Endometrium (tissue), 2 donors: Measurements from ENCODE around the gene SLC6A7.
A peak's percentile ranks its signal among the peaks of the same experiment; 100 is the strongest.

Source experiments
- FAIRE-seq: peaks from 2 replicates; lab custom pipeline; 2012; peaks lifted over from hg19 to GRCh38; lab: Jason Lieb, UNC
- donor health status: control.
- donor health status: control.

SLC6A7 gene

GRCh38 chr5:150189728-150190502 is at the start of gene SLC6A7:
Gene SLC6A7, plus strand, starts transcription at chr5:150190062. Its CDS starts 266 bp downstream, at chr5:150190328.
- no peak for FAIRE-seq

DNA sequence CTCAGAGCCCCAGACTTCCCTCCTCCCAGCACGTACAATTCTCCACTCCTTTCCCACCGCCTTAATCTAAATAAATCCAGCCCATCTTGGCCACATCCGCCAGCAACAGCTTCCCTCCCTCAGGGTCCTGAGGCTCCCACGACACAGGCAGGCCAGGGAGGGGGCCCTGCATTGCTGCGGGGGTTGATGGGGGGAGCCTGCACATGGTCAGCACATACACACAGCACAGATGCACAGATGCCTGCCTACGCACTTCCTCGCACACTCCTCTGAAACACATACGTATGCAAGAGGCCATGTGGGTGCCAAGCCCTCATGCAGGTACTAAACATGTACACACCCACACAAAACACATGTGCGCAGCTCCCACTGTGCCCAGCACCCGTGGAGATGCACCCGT is 49.0 kb upstream of the SLC6A7 start:
- no peak for FAIRE-seq

DNA sequence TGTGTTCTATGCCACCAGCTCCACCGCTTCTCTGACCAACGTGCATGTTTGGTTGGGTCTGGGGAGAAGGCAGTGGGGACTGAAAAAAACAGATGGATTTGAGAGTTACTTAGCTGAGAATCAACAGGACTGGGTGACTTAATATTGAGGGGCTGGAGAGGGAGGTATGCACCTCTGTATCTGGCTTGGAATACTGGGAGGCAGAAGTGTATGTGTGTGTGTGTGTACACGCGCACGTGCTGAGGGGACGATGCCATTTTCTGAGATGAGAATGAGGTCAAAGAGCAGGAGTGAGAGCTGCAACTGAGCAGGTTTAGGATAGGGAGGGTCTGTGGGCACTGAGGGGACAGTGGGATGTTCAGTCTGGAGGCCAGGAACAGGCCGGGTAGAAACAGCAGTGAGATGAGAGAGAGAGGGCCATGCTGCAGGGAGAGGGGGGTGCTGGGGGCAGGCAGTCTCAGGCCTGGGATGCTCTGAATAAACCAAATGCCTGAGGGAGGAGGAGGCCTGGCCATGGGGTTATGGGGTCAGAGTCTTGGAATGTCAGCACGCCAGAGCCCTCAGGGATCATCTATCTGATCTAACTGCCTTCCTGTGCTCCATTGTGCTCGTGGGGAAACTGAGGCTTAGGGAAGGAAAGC is 48.2 kb upstream of the SLC6A7 start:
- no peak for FAIRE-seq

DNA sequence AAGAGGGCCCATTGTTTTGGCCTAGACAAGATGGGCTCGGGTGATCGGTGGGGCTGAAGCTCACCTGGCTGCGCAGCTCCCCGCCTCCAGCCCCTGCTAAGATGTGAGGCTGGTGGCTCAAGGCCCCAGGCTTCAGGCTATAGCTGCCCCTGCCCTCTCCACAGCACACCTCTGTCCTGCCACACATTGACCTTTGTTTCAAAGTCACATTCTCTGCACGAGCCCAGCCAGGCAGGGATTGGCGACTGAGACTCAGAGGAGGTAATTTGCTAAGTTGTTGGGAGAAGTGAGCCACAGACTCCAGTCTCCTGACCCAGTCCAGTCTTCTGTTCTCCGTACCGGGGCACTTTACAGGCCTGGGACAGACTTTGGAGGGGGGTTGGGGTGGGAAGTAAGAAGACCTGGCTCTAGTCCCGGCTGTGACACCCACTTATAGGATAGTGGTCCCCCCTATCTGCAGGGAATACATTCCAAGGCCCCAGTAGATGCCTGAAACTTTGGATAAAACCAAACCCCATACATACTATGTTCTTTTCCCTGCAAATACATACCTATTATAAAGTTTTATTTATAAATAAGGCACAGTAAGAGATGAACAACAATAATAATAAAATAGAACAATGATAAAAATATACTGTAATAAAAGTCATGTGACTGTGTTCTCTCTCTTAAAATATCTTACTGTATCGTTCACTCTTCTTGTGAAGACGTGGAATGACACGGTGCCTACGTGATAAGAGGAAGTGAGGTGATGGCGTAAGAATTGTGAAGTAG is 47.5 kb upstream of the SLC6A7 start:
- FAIRE-seq = peak; percentile 15

GRCh38 chr5:150142959-150143349 is 46.9 kb upstream of the SLC6A7 start:
- FAIRE-seq = no peak

DNA sequence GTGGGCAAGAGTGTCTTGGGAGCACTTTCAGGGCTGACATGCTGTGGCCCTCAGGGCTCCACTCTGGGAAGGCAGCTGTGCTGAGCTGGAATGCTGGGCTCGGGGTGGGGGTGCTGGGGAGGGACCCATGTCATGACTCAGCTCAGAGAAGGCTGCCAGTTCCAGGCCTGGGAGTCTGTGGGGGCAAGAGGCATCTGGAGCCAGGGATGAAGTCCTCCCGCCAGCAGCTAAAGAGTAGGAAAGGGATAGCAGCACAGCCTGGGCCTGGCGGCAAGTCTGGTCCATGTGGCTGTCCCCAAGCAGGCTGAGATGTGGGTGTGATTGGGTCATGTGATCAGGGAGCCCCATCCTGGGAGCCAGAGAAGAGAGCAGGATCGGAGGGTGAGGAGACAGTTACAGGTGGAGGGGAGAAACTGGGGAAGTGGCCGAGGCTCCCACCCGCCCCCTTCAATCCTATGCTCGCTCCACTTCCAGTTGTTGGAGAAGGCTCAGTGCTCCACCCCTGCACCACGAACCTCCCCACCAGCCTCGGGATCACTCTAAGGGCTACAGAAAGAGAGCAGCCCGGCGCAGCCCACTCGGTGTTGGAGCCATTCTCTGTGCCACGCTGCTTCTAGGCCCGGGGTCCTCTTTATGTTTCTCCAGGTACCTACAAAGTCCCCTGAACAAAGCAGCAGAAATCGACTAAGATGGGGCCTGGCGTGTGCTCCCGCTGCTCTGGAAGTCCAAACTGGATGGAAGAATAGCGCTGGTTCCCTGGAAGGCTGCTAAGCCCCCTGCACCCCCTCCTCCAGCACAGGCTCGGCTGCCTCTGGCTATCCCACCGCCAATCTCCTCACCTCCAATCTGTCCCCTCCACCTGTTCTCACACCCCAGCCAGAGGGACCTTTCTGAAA is 46.3 kb upstream of the SLC6A7 start:
- FAIRE-seq = no peak

DNA sequence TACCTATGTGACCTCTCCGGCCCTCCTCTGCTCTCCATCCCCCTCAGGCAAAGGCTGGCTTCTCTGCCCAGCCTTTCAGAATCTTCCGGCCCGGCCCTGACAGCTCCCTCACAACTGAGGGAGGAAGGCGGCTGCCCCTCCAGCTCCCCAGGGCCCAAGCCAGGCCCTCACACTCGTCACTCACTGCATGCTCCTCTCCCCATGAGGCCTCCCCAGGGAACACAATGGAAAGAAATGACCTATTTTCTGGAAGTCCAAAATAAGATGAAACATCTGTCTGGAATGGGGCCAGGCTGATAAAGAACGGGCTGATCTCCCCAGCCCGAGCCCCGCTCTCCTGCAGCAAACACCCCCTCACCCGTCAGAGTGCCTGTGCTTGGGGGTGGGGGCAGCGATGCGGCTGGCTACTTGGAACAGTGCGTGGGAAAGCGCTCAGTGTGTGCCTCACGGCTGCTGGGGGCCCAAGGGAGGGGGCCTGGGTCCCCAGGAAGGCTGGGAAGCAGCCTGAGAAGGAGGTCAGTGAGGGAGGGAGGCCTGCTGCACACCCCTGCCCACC is 45.5 kb upstream of the SLC6A7 start:
- FAIRE-seq = no peak

GRCh38 chr5:150144879-150145278 is 45.0 kb upstream of the SLC6A7 start:
- FAIRE-seq = no peak

DNA sequence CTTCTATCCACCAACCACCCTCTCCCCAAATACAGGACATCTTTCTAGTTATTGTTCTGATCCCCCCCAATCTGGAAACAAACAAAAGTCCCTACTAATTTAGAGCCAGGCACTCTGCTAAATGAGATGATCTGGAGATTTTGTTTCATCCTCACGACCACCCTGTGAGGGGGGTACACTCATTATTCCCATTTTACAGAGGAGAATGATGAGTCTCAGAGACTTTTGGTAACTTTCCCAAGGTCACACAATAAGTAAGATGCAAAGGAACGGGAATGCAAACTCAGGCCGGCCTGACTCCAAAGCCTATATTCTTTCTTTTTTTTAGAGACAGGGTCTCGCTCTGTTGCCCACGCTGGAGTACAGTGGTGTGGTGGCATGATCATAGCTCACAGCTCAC is 43.6 kb upstream of the SLC6A7 start:
- no peak for FAIRE-seq

DNA sequence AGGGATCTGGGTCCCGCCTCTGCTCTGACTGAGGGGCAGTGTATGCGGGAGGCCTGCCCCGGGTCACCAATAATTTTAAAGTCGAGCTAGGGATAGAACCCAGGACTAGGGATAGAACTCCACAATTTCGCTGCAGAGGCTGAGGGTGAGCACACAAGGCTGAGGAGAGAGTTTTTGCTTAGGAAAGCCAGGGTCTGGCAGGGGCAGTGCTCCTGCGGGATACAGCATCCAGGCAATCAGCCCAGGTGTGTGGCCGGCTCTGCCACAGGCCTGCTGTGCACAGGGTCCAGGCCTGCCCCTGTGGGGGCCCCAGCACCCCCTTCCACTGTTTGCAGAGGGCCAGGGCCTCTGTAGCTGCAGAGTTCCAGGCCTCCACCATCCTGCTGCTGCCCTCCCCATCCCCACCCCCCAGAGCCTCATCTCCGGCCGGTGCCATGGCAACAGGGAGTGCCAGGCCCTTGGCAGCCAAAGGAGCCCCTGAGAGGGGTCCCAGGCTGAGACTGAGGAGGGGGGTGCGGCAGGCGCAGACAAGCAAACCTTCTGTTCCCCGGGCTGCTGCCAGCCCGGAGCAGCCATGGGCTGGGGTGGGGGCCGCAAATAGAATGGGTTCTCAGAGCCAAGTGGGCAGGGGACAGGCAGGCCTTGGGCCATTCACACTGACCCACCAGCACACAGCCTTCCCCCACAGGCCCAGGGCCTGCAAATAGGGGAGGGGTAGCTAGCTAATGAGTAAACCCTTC is 42.8 kb upstream of the SLC6A7 start:
- no peak for FAIRE-seq

- no peak for FAIRE-seq
These were observed 42.2 kb upstream of the SLC6A7 start for GRCh38 chr5:150147670-150148069.

GRCh38 chr5:150148117-150148927 is 41.5 kb upstream of the SLC6A7 start:
- FAIRE-seq = no peak

- FAIRE-seq = no peak
These were observed 40.2 kb upstream of the SLC6A7 start for GRCh38 chr5:150149618-150150017.

GRCh38 chr5:150152636-150153462 is 37.0 kb upstream of the SLC6A7 start:
- FAIRE-seq = no peak

GRCh38 chr5:150153483-150153882 is 36.4 kb upstream of the SLC6A7 start:
- FAIRE-seq = no peak

GRCh38 chr5:150153957-150154617 is 35.8 kb upstream of the SLC6A7 start:
- no peak for FAIRE-seq

GRCh38 chr5:150154618-150155128 is 35.2 kb upstream of the SLC6A7 start:
- no peak for FAIRE-seq

- no peak for FAIRE-seq
These were observed 34.4 kb upstream of the SLC6A7 start, which contains the start of gene PDGFRB for GRCh38 chr5:150155258-150156026. Gene PDGFRB, minus strand, starts transcription at chr5:150155845. Its CDS starts 18,798 bp downstream, at chr5:150137047.
